Endothelial cell of umbilical vein (primary cell): ENCODE measurements around the gene HNRNPM. TPM values are rescaled to one million over a fixed set of nuclear protein-coding genes. Genes with fewer than 3 reads are reported as not detected.
A peak's percentile ranks its signal among the peaks of the same experiment; 100 is the strongest.

Experiments used
- BruUV-seq: library from RNA; stranded (reverse); fragments of 400-500 nt; replicated peaks from 2 replicates; lab custom pipeline; 2021; lab: Mats Ljungman, UMichigan
- CTCF ChIA-PET: fragments of 300-600, 350-600 bp; sonication (Branson Sonifier 250); formaldehyde crosslinking; loops from one replicate; lab custom pipeline; 2021; ENCODE audit warnings: antibody characterized with exemption, inconsistent platforms; lab: Charles Lee
- POLR2A ChIA-PET: fragments of 300-600, 350-600 bp; sonication (Branson Sonifier 250); formaldehyde crosslinking; loops from one replicate; lab custom pipeline; 2021; ENCODE audit warnings: antibody characterized with exemption, inconsistent platforms; lab: Charles Lee
- DNase-seq: peaks from one replicate; pipeline ENCODE4 v3.0.0-alpha.2; 2011; ENCODE audit warnings: low read depth, low spot score
- FAIRE-seq: peaks from 2 replicates; lab custom pipeline; 2011; peaks lifted over from hg19 to GRCh38; lab: Jason Lieb, UNC
- H2AFZ ChIP-seq: 2 replicates; pipeline ENCODE4 v1.6.0; 2012; ENCODE audit warnings: low read depth, low read length, control low read depth, inconsistent platforms
- H3K27ac ChIP-seq: 2 replicates; pipeline ENCODE4 v1.5.1; 2011; ENCODE audit warnings: low read depth, mild to moderate bottlenecking, control low read depth, low read length, moderate library complexity; ENCODE audit not compliant: insufficient read depth
- H3K27me3 ChIP-seq, 2 experiments: 2 replicates each; pipeline versions ENCODE4 v1.6.0 to v1.6.1; 2011; ENCODE audit warnings: low read length in 2 of 2, mixed read lengths in 1 of 2; ENCODE audit not compliant: control insufficient read depth in 2 of 2, insufficient read depth in 2 of 2
- H3K36me3 ChIP-seq, 2 experiments: 2 replicates in 1 of 2; 3 replicates in 1 of 2; pipeline ENCODE4 v1.5.1; 2011; ENCODE audit warnings: low read length in 2 of 2, mild to moderate bottlenecking in 1 of 2, moderate library complexity in 1 of 2; ENCODE audit not compliant: control insufficient read depth in 2 of 2, insufficient read depth in 2 of 2; ENCODE audit errors: extremely low read depth in 1 of 2
- H3K4me1 ChIP-seq: 3 replicates; pipeline ENCODE4 v1.5.1; 2011; ENCODE audit warnings: mild to moderate bottlenecking, low read length; ENCODE audit not compliant: control insufficient read depth, insufficient read depth; ENCODE audit errors: extremely low read depth
- H3K4me2 ChIP-seq: 2 replicates; pipeline ENCODE4 v1.6.1; 2011; ENCODE audit warnings: low read length, control low read depth, mixed read lengths; ENCODE audit not compliant: insufficient read depth
- H3K4me3 ChIP-seq, 3 experiments: fragments of 200-600 bp in 1 of 3; sonication (generic), shearing (Covaris generic) in 1 of 3; replicated peaks in 1 of 3; 2 replicates each; pipeline ENCODE4 v1.5.1; 2011 to 2016; ENCODE audit warnings: control low read depth in 3 of 3, low read length in 3 of 3, mild to moderate bottlenecking in 2 of 3, inconsistent platforms in 1 of 3, low read depth in 1 of 3, moderate library complexity in 1 of 3; ENCODE audit not compliant: insufficient read depth in 1 of 3
- H3K79me2 ChIP-seq: 2 replicates; pipeline ENCODE4 v1.6.0; 2012; ENCODE audit warnings: low read length, inconsistent platforms; ENCODE audit not compliant: control insufficient read depth, insufficient read depth
- H3K9ac ChIP-seq: replicated peaks from 2 replicates; pipeline ENCODE3; 2011; ENCODE audit warnings: low read length, control low read depth; ENCODE audit not compliant: insufficient read depth; ENCODE audit errors: extremely low read depth
- H3K9me1 ChIP-seq: replicated peaks from 3 replicates; pipeline ENCODE4 v1.6.0; 2011; ENCODE audit warnings: mild to moderate bottlenecking, low read length; ENCODE audit not compliant: control insufficient read depth, insufficient read depth; ENCODE audit errors: extremely low read depth
- H3K9me3 ChIP-seq: replicated peaks from 2 replicates; pipeline ENCODE4 v1.5.1; 2012; ENCODE audit warnings: low read length, inconsistent platforms; ENCODE audit not compliant: control insufficient read depth, insufficient read depth
- H4K20me1 ChIP-seq: replicated peaks from 2 replicates; pipeline ENCODE3; 2011; ENCODE audit warnings: mild to moderate bottlenecking, low read length; ENCODE audit not compliant: control insufficient read depth, insufficient read depth; ENCODE audit errors: extremely low read depth
- EZH2 ChIP-seq: IDR thresholded peaks from 2 replicates; pipeline ENCODE4 v1.6.1; 2012; ENCODE audit warnings: borderline replicate concordance, low read depth, mild to moderate bottlenecking, moderate library complexity, low read length, inconsistent platforms; ENCODE audit not compliant: severe bottlenecking
- FOS ChIP-seq: IDR thresholded peaks from 2 replicates; pipeline ENCODE4 v1.6.1; 2011; ENCODE audit warnings: mild to moderate bottlenecking, low read length, moderate library complexity, borderline replicate concordance; ENCODE audit not compliant: insufficient read depth
- GATA2 ChIP-seq: IDR thresholded peaks from 2 replicates; pipeline ENCODE4 v1.7.0; 2011; ENCODE audit warnings: low read depth, mild to moderate bottlenecking, moderate library complexity, mixed read lengths, low read length; ENCODE audit not compliant: insufficient read length, insufficient read depth
- JUN ChIP-seq: IDR thresholded peaks from 2 replicates; pipeline ENCODE4 v1.6.1; 2011; ENCODE audit warnings: borderline replicate concordance, low read depth; ENCODE audit not compliant: insufficient read length, insufficient read depth
- MYC ChIP-seq: IDR thresholded peaks from one replicate; pipeline ENCODE4 v1.6.1; 2011; ENCODE audit warnings: mild to moderate bottlenecking, low read depth, low read length
- POLR2A ChIP-seq: IDR thresholded peaks from 2 replicates; pipeline ENCODE4 v1.6.1; 2012; ENCODE audit warnings: low read depth, mild to moderate bottlenecking, control low read depth, low read length
- POLR2AphosphoS5 ChIP-seq: IDR thresholded peaks from 2 replicates; pipeline ENCODE4 v1.6.1; 2012; ENCODE audit warnings: low read depth, mild to moderate bottlenecking, control low read depth, low read length, moderate library complexity; ENCODE audit not compliant: insufficient read depth
- dilution Hi-C: fragments of 300-500 bp; cut with MboI; formaldehyde crosslinking; loops from one replicate; pipeline ENCODE4 v1.15.0; 2019; ENCODE audit warnings: low sequenced_read_pairs; ENCODE audit not compliant: extremely low pct_ligation_motif_present
- intact Hi-C: fragments of 100-400 bp; cut with micrococcal nuclease; formaldehyde crosslinking; loops from one replicate; pipeline ENCODE4 v1.10.0; 2022
- polyA plus RNA-seq, 4 experiments: library from polyadenylated mRNA; depleted of rRNA in 3 of 4; stranded (reverse) in 3 of 4; unstranded in 1 of 4; fragments of >200 nt; gene quantifications; 2 replicates each; pipeline versions ENCODE4 v1.2.1 to v1.2.3, GENCODE V29; 2011 to 2012; ENCODE audit warnings: missing spikeins in 1 of 4
- total RNA-seq: library from RNA; stranded (reverse); gene quantifications from 2 replicates; pipeline ENCODE4 v1.2.3, GENCODE V29; 2021
- TF ChIP-seq, protein P1 (sequence below), 2 donors: IDR thresholded peaks; 1 replicate in 1 of 2; 2 replicates in 1 of 2; pipeline ENCODE4 v1.5.1; 2011; ENCODE audit warnings: low read length in 2 of 2, mild to moderate bottlenecking in 2 of 2, moderate library complexity in 2 of 2, control low read depth in 1 of 2, inconsistent platforms in 1 of 2, low read depth in 1 of 2; ENCODE audit not compliant: insufficient read depth in 1 of 2; ENCODE audit errors: extremely low read depth in 1 of 2
- TF ChIP-seq, protein P2 (sequence below): IDR thresholded peaks from 2 replicates; pipeline ENCODE4 v1.6.1; 2011; ENCODE audit not compliant: insufficient read depth, insufficient read length

The HNRNPM gene
- total and polyA plus RNA-seq, 2 donors (not counting 3 experiments of a cell fraction or from before 2014, with no cell fraction given), result 244 to 301 TPM

DNA sequence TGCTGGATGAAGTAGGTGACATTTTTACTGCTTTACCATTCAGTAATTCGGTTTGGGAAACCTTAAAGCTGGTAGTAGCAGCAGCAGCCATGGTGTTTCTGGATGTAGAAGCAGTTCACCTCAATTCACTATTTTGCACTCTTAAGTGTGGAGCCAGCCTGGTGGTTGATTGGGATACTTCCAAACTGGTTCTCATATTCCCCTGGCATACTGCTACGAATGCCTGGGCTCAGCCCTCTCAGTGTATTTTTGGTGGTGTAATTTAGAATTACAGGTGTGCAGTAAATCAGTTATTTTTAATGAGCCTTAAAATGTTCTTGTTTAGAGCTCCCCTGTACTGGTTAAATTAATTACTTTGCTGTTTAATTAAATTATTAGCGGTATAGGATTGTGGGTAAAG is 12.4 kb downstream of the HNRNPM start:
- intact Hi-C loops (loop anchor here (5.0 kb wide), 1 partner anchor 50 kb away; no protein-coding TSS in a partner anchor), dilution Hi-C loops (no loop called here)

More for the DNA sequence above, 12.4 kb downstream of the HNRNPM start:
- Histone ChIP-seq H3K4me2 (no peak overlapping the region), H3K27me3 (no peaks in the 10 kb centered on the region), H2AFZ (no peak overlapping the region), H4K20me1 (peaks cover 50% of the 10 kb centered on the region), H3K27ac (no peak overlapping the region), H3K9me3 (no peaks in the 10 kb centered on the region), H3K4me1 (peaks cover 45% of the 10 kb centered on the region), H3K9ac (no peak overlapping the region), H3K9me1 (no peaks in the 10 kb centered on the region), H3K79me2 (peaks cover 100% of the 10 kb centered on the region), H3K36me3 (peaks cover 20 to 26% of the 10 kb centered on the region in 2 experiments), H3K4me3 (no peak overlapping the region)
- no TSS peak for BruUV-seq
- TF ChIP-seq GATA2, result no peak
- no peak for TF ChIP-seq JUN
- TF ChIP-seq POLR2AphosphoS5, result no peak
- TF ChIP-seq, protein P1, sequence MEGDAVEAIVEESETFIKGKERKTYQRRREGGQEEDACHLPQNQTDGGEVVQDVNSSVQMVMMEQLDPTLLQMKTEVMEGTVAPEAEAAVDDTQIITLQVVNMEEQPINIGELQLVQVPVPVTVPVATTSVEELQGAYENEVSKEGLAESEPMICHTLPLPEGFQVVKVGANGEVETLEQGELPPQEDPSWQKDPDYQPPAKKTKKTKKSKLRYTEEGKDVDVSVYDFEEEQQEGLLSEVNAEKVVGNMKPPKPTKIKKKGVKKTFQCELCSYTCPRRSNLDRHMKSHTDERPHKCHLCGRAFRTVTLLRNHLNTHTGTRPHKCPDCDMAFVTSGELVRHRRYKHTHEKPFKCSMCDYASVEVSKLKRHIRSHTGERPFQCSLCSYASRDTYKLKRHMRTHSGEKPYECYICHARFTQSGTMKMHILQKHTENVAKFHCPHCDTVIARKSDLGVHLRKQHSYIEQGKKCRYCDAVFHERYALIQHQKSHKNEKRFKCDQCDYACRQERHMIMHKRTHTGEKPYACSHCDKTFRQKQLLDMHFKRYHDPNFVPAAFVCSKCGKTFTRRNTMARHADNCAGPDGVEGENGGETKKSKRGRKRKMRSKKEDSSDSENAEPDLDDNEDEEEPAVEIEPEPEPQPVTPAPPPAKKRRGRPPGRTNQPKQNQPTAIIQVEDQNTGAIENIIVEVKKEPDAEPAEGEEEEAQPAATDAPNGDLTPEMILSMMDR (IDR thresholded peaks at IDR 0.05; ENCODE audit: extremely low read depth in 1 of 2, insufficient read depth in 1 of 2, low read depth in 1 of 2, low read length in 2 of 2), result no peak
- TF ChIP-seq, protein P2, sequence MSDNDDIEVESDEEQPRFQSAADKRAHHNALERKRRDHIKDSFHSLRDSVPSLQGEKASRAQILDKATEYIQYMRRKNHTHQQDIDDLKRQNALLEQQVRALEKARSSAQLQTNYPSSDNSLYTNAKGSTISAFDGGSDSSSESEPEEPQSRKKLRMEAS, result no peak
- no peak for TF ChIP-seq POLR2A
- no peak for TF ChIP-seq FOS
- no peak for TF ChIP-seq EZH2
- no peak for TF ChIP-seq MYC
- ChIA-PET POLR2A (interaction anchor here (0.6 kb wide), 1 partner anchor 32 kb away, joined by 9 read pairs; no protein-coding TSS in a partner anchor), CTCF (interaction anchor here (1.9 to 3.5 kb wide), 3 partner anchors 11 to 103 kb away, joined by 5 to 29 read pairs (median 6); partner anchors contain the start of gene HNRNPM)
- DNase-seq, result no peak
- FAIRE-seq, result peak; percentile 28
